Choroid plexus epithelial cell (primary cell): Measurements from ENCODE around the gene BTF3L4.
A peak's percentile ranks its signal among the peaks of the same experiment; 100 is the strongest.

Source experiments
- DNase-seq: peaks from one replicate; pipeline ENCODE4 v3.0.0-alpha.2; 2010; ENCODE audit warnings: low read depth
- H3K4me3 ChIP-seq: 2 replicates; pipeline ENCODE4 v1.5.1; 2011; ENCODE audit warnings: low read depth, mild to moderate bottlenecking, control low read depth, low read length, moderate library complexity
- CTCF ChIP-seq: conservative IDR thresholded peaks from 2 replicates; pipeline ENCODE4 v1.5.1; 2011; ENCODE audit warnings: low read depth, mild to moderate bottlenecking, control low read depth, inconsistent platforms, low read length, moderate library complexity

BTF3L4 gene

DNA sequence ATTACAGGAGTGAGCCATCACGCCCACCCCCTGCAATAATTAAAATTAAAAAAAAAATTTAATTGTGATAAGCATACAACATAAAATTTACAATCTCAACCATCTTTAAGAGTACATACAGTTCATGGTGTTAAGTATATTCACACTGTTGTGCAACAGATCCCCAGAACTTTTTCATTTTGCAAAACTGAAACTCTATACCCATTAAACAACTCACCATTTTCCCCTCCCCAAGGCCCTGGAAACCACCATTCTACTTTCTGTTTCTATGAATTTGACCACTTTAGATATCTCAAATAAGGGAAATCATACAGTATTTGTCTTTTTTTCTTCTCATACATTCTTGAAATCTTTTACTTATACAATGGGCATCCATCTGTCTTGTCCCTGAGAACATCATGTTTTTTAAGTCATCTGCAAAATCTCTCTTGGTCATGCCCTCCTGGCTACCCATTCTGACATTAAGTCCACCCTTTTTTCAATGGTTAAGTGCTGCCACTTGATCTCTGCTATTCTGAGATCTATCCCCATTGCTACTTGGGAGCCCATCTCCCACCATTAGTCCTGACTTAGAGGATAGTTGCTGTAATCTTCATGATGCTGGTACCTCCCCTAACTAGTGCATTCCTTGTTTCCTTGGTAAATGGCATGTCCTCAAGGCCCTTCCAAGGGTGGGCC, 46.4 kb downstream of the BTF3L4 start:
- TF ChIP-seq CTCF = no peak
- peak; percentile 38 for DNase-seq
- no peak overlapping the region for H3K4me3 ChIP-seq

DNA sequence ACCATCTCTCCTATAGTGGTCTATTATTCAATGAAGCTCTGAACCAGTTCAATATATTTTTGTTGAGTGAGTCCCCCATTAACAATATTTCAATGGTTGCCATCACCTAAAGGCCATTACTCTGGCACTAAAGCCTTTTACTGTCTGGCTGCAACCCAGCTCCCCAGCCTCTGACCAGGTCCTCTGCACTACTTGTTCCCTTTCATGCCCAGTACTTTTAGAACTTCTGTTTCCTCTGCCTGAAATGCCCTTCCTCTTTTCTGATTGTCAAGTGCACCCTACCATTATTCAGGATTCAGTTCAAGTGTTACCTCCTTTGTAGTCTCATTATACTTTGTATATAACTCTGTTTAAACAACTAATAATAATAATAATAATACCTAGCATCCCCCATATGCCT, 55.4 kb downstream of the BTF3L4 start:
- no peak overlapping the region for H3K4me3 ChIP-seq
- no peak for DNase-seq
- no peak for TF ChIP-seq CTCF

DNA sequence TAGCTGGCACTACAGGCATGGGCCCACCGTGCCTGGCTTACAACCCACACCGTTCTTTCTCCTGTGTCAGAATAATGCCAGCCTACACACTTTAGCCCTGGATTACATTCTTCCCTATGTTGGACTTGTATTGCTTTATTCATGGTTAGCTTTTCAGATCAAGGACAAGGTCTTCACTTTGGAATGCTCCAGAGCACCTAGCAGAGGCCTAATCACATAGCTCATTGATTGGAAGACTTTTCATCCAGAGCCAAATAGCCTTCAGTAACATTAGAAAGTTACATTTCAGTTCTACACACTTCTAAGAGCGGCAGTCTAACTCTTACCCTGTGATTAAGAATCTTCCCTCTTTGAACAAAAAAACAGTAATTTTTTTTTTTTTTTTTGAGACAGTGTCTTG, 56.4 kb downstream of the BTF3L4 start:
- no peak for TF ChIP-seq CTCF
- no peak for DNase-seq

GRCh38 chr1:52119301-52120079, 63.4 kb downstream of the BTF3L4 start:
- no peak for DNase-seq
- no peak for TF ChIP-seq CTCF
- no peak overlapping the region for H3K4me3 ChIP-seq

More for the DNA sequence above, 56.4 kb downstream of the BTF3L4 start:
- no peak overlapping the region for H3K4me3 ChIP-seq

DNA sequence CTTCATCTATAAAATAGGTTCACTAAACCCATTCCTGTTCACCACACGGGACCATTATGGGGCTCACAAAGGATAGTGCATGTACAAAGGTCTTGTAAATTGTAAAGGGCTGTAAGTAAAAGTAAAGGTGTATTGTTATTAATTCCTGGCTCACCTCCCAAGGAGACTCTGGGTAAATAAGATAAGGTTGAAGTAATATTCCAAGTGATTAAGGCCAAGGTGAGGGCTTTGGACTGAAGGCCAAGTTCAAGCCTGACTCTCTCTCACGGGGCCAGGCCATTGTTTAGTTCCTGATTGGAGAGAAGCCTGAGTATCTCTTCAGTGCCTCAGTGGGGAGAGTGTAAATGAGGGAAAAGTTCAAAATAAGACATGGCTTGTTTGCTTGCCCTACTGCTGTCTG, 66.3 kb downstream of the BTF3L4 start:
- DNase-seq = no peak
- no peak for TF ChIP-seq CTCF
- no peak overlapping the region for H3K4me3 ChIP-seq

DNA sequence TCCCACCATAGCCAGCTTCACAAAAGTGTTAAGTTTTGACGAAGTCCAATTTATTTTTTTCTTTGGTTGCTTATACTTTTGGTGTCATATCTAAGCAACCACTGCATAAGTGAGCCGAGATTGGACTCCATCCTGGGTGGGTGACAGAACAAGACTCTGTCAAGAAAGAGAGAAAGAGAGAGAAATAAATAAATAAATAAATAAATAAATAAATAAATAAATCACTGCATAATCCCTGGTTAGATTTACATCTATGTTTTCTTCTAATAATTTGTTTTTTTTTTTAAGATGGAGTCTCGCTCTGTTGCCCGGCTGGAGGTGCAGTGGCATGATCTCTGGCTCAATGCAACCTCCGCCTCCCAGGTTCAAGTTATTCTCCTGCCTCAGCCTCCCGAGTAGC, 67.5 kb downstream of the BTF3L4 start:
- no peak for TF ChIP-seq CTCF
- DNase-seq = no peak
- H3K4me3 ChIP-seq = no peak overlapping the region
